DMS53 treated with DMSO at 0.1 percent for 48 hours (cell line): Measurements from ENCODE around the gene TCF12.
"Not testable (repeated sequence)": the region's sequence is repeated elsewhere in the genome, so short reads cannot be mapped to it uniquely, and the experiment has no call there.

Experiments
- DNase-seq: peaks from one replicate; lab custom pipeline; 2025; ENCODE audit not compliant: unreplicated experiment; lab: John Stamatoyannopoulos, UW

The TCF12 gene

DNA sequence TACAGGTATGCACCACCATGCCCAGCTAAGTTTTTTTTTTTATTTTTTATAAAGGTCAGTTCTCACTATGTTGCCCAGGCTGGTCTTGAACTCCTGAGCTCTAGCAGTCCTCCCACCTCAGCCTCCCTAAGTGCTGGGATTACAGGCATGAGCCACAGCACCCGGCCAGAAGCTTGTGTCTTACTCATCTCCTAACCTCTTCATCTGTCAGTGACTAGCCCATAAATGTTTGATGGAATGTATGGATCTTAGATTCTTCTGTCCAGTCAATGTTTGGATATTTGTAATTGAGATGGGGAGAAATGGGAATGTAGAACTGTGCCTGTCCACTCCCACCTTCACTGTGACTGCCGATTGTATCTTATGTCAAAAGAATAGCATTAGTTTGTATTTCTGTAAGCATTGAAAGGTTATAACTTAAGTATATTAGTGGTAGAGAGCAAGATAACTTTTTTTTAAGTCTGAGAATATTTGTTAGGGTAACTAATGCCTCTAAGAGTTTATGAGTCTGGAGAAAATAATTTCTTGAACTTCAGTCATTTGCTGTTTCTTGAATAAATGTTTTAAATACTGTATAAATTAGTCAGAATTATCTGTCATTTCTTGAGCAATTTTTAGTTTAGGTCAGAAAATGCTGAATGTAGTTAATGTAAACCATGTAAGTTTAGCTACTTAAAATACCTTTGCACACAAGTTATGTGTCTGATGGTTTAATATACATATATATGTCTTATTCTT, 242.5 kb downstream of the TCF12 start:
- no peak for DNase-seq

DNA sequence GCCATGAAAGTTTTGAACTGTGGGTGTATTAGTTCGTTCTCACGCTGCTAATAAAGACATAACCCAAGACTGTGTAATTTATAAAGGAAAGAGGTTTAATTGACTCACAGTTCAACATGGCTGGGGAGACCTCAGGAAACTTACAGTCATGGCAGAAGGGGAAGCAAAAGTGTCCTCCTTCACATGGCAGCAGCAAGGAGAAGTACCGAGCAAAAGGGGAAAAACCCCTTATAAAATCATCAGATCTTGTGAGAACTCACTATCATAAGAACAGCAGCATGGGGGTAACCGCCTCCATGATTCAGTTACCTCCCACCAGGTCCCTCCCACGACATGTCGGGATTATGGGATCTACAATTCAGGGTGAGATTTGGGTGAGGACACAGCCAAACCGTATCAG, 245.8 kb downstream of the TCF12 start:
- not testable (repeated sequence) for DNase-seq

DNA sequence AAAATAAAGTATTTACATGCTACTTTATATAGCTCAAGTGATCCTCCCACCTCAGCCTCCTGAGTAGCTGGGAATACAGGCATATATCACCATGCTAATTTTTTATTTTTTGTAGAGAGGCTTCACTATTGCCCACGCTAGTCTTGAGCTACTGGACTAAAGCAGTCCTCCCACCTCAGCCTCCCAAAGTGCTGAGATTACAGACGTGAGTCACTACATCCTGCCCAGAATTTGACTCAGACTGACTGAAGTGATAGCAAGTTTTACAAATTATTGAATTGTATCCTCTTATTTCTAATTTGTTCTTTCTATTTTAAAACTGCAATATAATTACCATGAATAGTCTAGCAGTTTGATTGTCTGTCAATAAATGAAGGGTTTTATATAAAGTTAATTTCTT, 247.5 kb downstream of the TCF12 start:
- no peak for DNase-seq

DNA sequence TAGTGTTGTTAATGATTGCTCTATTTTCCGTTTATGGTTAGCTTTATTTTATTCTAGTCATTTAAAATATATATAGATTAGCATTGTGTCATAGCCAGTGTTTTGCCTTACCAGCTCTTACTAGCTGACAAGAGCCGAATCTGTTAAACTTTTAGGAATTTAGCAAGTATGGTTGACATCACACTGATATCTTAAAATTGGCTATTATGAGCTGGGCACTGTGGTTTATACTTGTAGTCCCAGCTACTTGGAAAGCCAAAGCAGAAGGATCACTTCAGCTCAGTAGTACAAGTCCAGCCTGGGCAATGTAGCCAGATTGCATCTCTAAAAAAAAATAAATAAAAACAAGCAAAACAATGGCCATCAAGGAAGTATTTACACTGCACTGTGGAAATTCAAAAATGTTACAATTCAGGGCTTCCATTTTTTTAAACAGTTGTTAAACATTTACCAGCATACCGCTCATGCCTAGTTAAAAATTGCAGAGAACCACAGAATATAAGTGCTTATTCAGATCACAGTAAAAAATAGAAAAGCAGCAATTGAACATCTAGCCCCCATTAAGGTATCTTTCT, 249.5 kb downstream of the TCF12 start:
- DNase-seq: no peak

DNA sequence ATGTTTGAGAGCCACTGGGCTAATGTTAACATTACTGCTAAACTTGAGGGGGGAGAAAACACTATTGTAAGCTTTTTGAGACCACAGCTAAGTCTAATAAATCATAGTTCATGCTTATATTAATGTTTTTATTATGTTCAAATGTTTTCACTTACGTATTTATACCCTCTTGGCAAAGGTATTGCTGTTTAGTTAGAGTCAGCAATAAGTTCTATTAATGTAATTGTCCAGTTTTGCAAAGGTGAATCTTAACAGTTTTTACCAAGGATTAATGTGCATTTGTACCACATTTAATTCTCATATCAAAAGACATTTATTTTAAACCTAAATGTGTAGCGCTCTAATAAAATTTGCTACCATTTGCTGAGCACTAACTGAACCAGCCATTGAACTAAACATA, 251.2 kb downstream of the TCF12 start:
- no peak for DNase-seq

DNA sequence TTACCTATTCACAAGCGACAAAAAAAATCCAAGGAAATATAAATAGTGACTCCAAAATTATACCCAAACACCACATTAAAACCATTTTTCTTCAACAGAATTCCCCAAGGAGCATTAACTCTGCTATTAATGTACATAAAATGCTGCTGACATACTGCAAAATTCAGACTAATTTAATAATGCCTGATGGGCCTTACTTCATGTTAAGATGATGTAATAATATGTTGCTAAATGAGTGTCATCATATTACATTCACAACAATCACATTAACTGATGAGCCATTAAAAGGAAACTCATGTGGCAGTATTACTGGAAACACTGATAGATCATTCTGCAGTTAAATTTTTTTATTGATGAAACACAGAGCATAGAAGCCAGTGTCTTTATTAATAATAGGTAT, 253.0 kb downstream of the TCF12 start:
- no peak for DNase-seq

DNA sequence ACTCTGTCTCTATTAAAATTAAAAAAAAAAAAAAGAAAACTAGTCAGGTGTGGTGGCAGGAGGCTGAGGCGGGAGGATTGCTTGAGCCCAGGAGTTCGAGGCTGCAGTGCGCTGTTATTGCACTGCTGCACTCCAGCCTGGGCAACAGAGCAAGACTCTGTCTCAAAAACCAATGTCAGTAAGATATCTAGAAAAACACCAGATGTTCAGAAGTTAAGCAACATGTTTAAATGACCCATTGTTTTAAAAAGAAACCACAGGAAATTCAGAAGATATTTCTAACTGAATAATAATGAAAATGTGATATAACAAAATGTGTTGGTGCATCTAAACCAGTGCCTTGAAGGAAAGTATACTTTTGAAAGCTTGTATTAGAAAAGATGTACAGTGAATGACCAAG, 254.5 kb downstream of the TCF12 start:
- DNase-seq: no peak

DNA sequence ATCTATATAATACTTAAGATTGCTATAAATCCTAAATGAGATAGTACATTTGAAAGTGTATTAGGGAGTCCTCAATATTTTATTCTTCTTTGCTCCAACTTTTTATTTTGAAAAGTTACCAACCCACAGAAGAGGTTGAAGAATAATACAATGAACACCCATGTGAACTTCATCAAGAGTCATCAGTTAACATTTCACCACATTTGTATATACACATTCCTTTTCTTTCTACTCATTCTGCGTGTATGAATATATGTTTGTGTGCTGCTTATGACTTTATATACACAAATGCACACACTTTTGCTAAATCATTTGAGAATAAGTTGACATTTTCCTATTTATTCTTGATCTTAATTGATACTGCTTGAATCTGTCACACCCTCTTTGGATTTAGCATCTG, 264.6 kb downstream of the TCF12 start:
- no peak for DNase-seq

DNA sequence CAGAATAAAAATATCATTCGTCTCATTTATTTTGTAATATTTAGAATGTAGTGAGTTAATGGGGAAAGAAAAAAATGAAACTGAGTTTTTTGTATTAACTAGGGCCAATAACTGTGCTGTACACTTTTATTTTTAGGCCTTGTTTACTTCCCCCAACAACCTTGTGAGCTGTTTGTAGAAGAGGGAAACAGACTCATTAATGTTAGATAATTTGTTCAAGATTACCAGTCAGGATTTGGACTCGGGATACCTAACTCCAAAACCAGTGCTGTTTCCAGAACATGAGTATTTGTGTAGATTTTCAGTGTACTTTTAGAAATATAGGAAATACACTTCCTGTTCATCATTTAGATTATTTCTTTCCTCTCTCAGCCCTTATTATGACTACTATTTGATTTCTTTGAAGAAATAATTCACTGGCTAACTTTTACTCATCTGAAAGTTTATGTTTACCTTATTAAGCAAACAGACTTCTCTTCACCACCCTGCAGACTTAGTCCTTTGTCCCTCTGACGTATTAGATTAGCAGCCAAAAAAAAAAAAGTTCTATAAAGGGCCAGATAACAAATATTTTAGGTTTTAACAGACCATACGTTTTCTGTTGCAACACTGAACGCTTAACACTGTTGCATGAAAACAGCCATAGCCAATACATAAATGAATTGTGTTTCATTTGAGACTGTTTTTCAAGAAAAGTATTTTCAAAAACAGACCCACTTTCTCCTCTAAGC, 265.3 kb downstream of the TCF12 start:
- no peak for DNase-seq

DNA sequence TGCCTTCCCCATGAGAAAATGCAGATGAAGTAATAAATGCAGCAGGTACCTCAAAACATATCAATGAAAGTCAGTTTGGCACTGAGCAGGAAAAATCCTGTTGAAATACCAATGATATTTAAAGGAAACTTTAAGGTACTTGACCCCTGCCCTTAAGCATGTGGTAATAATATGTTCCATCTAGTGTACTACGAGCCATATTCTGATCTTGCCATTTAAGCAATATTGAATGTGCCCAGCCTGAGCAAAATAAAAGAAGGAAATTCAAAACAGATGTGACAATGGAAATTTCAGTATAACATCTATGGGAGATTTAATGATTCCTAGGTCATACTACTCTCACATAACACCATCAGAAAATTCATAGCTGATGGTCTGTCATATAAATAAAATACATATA, 266.1 kb downstream of the TCF12 start:
- DNase-seq: no peak

DNA sequence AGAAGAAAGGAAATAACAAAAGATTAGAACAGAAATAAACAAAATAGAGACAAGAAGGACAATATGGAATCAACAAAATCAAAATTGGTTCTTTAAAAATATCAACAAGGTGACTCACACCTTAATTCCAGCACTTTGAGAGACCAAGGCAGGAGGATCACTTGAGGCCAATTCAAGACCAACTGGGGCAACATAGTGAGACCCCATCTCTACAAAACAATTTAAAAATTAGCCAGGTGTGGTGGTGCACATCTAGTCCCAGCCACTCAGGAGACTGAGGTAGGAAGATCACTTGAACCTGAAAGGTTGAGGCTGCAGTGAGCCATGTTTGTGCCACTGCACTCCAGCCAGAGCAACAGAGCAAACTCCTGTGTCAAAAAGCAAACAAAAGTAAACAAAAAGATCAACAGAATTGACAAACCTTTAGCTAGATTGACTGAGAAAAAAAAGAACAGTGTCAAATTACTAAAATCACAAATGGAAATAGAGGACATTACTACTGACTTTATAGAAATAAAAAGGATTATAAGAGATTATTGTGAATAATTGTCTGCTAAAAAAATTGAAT, 267.1 kb downstream of the TCF12 start:
- peak; percentile 13 for DNase-seq

DNA sequence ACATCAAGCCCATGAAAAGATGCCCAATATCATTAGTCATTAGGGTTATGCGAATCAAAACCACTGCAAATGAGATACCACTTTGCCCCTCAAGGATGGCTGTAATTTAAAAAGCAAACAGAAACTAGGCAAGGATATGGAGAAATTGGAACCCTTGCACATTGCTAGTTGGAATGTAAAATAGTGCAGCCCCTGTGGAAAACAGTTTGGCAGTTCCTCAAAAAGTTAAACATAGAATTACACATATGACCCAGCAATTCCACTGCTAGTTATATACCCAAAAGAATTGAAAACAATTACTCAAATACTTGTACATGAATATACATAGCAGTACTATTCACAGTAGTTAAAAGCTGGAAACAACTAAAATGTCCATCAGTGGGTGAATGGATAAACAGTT, 271.0 kb downstream of the TCF12 start:
- DNase-seq: no peak

DNA sequence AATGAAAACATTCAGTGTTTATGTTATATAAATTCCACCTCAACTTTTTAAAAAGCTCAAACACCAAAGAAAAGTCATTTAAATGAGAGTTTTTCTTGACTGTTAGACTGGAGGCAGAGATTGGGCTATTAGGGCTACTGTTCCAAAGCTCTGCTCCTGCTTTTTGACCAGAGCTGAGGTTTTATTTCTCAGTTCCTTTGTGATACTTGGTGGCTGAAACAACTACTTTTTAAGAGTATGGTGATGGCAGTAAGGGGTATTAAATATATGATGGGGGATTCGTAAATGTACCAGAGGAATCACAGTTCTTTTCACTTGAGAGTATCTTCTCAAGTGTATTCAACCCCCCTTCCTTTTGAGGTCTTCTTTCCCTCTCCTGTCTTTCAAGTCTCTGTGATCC, 271.8 kb downstream of the TCF12 start:
- DNase-seq: no peak

DNA sequence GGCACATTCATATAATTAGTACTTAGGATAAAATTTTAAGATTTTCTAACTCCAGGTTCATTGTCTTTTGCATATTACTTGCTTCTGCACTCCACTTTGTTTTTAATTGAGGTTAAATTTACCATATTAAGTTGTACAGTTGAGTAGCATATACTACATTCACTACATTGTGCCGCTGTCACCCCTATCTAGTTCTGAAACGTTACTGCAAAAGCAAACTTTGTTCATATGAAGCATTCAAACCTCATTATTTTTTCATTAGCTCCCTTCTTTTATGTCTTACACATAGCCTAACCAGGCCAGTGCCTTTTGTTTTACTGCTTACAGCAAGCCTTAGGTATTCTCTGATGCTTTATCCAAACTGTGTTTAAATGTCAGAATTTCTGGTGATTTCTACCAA, 274.7 kb downstream of the TCF12 start:
- DNase-seq: no peak

DNA sequence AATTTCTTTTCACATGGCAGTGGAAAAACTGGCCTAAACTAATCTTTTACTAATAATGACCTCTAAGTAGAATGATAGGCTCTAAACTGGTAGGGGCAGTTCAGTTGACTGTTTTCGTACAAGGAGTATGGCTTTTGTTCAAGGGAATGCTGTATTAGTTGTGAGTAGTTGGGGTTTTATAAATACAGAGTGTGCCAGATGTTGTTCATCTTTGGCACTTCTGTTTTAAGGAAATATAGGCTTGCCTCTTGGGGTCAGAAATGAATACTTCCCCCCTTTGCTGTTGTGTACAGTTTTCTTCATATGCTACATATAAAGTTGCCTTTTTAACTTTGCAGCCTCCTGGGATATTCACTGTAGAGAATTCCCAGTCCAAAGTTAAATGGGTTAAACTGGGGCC, 276.9 kb downstream of the TCF12 start:
- no peak for DNase-seq

DNA sequence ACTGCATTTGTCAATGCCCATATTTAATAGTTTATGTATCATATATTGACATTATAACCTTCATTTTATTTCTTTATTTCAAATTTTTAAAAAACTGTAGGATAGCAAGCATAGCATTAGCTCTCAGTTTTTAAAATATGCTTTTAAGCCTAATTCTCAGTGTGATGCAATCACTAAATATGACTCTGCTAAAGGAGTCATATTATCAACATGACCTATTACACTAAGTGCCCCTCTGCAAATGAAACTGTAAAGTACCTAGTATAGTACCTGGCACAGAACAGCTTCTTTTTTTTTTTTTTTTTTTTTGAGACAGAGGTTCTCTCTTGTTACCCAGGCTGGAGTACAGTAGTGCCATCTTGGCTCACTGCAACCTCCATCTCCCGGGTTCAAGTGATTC, 278.4 kb downstream of the TCF12 start:
- peak; percentile 7 for DNase-seq

DNA sequence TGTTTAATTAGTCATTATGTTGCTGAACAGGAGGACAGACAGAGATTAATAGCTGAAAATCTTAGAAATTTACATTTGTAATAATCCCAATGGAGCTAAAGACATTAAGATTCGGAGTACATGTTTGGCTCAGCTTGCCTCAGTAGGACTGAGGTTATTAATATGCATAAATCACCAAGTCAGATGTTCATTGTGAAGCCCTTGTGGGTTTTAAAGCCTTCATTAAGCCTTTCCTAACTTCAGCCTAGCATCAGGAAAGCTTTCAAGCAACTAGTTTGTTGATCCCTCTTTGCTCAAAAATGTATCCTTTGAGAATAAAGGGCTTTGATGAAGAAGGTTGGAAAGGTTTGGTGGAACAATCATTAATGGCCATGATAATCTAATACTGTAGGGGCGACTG, 279.7 kb downstream of the TCF12 start:
- DNase-seq: no peak

DNA sequence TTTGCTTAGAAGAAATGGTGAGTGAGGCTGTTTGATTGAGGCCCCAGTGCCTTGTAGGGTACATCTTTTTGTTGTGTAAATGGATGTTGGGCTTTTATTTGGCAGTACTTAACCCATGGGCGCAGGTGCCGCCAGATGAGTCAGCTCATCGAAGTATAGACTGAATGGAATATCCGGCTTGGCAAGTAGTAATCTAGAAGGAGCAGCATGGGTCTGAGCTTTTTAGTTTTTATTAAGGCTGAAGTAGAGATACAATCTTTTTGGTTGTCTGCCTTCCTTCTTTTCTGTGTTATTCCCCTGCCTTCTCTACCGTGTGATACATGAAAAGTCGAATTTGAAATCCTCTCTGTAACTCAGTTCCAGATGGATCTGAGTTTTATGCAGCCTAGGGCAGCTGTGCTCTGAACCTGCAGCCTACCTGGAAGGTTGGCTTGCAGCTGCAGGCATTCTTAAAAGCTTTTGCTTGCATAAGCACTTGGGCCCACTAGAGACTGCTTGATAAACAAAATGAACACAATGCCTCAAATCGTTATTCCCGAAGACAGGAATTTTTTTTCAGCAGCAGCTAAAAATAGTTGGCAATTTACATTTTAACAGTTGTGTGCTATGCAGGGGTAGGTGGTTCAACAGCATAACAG, 280.3 kb downstream of the TCF12 start:
- DNase-seq: peak; percentile 80

DNA sequence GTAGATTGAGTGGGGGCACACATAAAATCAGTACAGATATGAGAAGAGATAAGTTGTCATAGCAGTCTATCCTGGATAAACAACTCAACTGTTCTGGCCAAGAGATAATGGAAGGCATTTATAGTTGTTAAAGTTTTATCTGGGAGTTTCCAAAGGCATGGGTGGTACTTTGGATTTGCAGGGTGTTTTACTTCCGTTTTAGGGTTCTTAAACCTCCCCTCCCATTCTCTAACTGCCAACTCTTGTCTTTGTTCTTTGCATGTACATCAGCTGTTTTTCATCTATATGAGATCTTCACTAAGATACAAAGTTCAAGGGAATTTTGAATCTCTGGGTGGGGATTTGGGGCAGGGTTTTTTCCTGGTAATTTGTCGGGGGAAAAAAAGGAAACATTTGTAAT, 283.1 kb downstream of the TCF12 start:
- DNase-seq: no peak

DNA sequence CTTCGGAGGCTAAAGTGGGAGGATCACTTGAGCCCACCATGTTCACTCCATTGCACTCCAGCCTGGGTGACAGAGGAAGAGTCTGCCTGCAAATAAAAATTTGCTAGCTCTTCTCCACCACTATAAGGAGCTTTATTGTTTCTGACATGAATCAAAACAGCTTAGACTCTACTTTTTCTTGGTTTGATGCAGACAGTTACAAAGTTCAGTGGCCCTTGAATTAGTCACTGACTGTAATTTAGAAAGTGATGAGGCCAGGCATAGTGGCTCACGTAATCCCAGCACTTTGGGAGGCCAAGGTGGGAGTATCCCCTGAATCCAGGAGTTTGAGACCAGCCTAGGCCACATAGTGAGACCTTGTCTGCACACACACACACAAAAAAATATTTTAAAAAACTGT, 285.5 kb downstream of the TCF12 start:
- DNase-seq: no peak

DNA sequence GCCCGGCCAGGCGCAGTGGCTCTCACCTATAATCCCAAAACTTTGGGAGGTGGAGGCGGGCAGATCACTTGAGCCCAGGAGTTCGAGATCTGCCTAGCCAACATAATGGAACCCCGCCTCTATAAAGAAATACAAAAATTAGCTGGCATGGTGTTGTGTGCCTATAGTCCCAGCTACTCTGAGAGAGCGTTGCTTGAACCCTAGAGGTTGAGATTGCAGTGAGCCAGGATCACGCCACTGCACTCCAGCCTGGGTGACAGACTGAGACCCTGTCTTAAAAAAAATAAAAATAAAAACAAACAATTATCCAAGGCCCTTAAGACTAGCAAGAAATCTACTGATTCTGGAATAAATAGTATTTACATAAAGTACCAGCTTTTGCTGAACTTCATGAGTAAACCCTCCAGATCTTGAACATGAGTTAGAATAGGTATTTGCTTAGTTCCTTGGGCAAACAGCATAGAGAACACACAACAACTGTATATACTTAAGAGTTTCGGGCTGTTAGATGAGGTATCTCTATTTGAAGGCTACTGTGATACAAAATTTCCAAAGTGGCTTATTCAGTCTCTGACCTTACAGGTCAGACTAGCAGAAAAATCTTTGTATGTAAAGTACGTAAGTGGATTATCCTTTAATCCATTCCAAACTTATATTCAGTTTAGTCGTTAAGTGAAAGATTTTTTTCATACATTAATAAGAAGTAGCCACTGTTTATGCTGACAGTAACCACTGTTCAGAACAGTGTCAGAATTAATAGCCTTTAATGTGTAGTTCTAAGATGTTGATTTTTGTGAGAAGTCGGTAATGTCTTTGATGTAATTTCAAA, 286.8 kb downstream of the TCF12 start:
- DNase-seq: peak; percentile 16
